DND-41 (cell line): ENCODE data around the gene SYNE3.

ENCODE experiments used
- CTCF ChIP-seq: IDR thresholded peaks from 2 replicates; pipeline ENCODE4 v1.5.1; 2012; ENCODE audit warnings: borderline replicate concordance, low read length, moderate library complexity, mild to moderate bottlenecking; ENCODE audit not compliant: poor library complexity, severe bottlenecking; ENCODE audit errors: extremely low read depth
- EZH2 ChIP-seq: IDR thresholded peaks from 3 replicates; pipeline ENCODE4 v1.6.1; 2012; ENCODE audit warnings: borderline replicate concordance, low read depth, mild to moderate bottlenecking, moderate library complexity, low read length, inconsistent platforms; ENCODE audit not compliant: severe bottlenecking

- no peak for TF ChIP-seq CTCF
- no peak for TF ChIP-seq EZH2
These were observed 3.9 kb upstream of the SYNE3 start for GRCh38 chr14:95520346-95520745.
